ENCODE measurements around the gene HOXB9.

GRCh38 chr17:48640858-48641180 is 14.7 kb upstream of the HOXB9 start:
- TF ChIP-seq, protein P1, sequence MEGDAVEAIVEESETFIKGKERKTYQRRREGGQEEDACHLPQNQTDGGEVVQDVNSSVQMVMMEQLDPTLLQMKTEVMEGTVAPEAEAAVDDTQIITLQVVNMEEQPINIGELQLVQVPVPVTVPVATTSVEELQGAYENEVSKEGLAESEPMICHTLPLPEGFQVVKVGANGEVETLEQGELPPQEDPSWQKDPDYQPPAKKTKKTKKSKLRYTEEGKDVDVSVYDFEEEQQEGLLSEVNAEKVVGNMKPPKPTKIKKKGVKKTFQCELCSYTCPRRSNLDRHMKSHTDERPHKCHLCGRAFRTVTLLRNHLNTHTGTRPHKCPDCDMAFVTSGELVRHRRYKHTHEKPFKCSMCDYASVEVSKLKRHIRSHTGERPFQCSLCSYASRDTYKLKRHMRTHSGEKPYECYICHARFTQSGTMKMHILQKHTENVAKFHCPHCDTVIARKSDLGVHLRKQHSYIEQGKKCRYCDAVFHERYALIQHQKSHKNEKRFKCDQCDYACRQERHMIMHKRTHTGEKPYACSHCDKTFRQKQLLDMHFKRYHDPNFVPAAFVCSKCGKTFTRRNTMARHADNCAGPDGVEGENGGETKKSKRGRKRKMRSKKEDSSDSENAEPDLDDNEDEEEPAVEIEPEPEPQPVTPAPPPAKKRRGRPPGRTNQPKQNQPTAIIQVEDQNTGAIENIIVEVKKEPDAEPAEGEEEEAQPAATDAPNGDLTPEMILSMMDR (conservative IDR thresholded peaks at IDR 0.05 in 1 of 2, IDR thresholded peaks at IDR 0.05 in 1 of 2; ENCODE audit: low read depth in 1 of 2, low read length in 2 of 2): no peak
- no peak for TF ChIP-seq EZH2 (IDR thresholded peaks at IDR 0.05; ENCODE audit: low read length, missing control alignments)

All from fibroblast of lung (primary cell).